G401 (cell line): ENCODE measurements around the gene ATG5. TPM values are rescaled to one million over a fixed set of nuclear protein-coding genes. Genes with fewer than 3 reads are reported as not detected.

ENCODE experiments used
- DNase-seq: peaks from one replicate; pipeline ENCODE4 v3.0.0-alpha.2; 2015; ENCODE audit warnings: low spot score
- in situ Hi-C: cut with HindIII; loops from 2 replicates; pipeline ENCODE4 v1.10.0; 2016; ENCODE audit warnings: low sequenced_read_pairs, mixed read lengths
- total RNA-seq: library from RNA; depleted of rRNA; stranded (reverse); fragments of >200 nt; shearing (Covaris generic); gene quantifications from 2 replicates; pipeline ENCODE4 v1.2.3, GENCODE V29; 2014; rRNA removed

Gene ATG5
- total RNA-seq, 1 experiment from 2014 or later = 40.8 TPM

GRCh38 chr6:106145144-106145543 is 180.4 kb downstream of the ATG5 start:
- DNase-seq = no peak
- in situ Hi-C loops = no loop called here

DNA sequence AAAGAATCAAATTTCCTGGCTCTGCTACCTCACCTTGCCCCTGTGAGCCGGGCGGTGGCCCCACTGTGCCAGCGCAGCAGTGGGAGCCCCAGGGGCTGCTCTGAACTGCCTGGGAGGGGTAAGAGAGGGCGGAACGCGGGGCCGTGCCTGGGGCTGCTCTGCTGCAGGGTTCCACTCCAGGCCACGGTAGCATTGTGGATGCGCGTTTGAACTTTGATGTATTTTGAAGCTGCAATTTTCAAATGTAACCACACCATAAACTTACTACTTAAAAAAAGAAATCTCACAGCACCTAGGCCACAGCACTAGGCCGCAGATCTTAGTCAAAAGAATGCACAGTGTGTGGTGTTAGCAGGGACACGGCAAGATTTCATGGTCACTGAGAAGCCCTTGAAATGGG is 181.9 kb downstream of the ATG5 start:
- in situ Hi-C loops = no loop called here
- no peak for DNase-seq

DNA sequence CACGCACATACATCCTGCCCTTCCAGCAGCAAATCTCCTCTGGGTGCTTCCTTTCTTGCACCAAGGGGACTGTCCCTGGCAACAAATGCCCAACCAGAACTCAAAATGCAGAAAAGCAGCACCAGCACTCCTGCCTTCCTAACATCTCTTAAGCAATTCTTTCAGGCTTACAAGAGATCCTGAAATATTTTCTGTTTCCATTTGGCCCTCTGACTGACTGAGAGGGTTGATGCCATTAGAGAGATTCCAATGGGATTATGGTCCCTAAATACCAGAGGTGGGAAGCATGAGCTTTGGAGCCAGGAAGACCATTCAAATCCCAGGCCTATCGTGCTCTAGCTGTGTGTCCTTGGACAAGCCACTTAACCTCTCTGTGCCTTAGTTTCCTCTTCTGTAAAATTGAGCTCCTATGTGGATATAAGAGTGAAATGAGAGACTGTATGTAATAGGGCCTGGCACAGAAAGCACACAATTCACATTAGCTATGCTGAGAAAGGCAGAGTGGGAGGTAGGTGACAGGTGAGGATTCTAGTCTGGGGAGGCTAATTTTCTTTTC is 182.6 kb downstream of the ATG5 start:
- in situ Hi-C loops = no loop called here
- no peak for DNase-seq

- in situ Hi-C loops = no loop called here
- DNase-seq = no peak
Observed at GRCh38 chr6:106141441-106142237, 183.9 kb downstream of the ATG5 start.

DNA sequence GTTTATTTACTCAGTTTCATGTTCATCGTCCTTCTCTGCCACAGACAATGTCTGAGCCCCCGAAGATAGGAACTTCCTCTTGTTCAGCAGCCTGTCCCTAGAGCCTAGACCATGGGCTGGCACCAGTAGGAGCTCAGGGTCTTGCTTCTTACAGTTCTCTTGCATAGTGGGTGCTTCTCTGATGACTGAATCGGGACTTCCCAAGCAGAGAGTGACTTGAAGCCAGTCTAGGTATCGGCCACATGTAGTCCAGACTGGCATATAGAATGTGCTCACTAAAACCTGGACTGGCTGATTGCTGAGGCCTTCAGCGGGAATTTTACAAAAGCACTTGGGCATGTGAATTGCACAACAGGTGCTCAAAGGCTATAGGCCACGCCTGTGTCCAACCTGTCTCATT is 187.4 kb downstream of the ATG5 start:
- in situ Hi-C loops = no loop called here
- no peak for DNase-seq

GRCh38 chr6:106136845-106137244 is 188.7 kb downstream of the ATG5 start:
- in situ Hi-C loops = no loop called here
- DNase-seq = no peak

DNA sequence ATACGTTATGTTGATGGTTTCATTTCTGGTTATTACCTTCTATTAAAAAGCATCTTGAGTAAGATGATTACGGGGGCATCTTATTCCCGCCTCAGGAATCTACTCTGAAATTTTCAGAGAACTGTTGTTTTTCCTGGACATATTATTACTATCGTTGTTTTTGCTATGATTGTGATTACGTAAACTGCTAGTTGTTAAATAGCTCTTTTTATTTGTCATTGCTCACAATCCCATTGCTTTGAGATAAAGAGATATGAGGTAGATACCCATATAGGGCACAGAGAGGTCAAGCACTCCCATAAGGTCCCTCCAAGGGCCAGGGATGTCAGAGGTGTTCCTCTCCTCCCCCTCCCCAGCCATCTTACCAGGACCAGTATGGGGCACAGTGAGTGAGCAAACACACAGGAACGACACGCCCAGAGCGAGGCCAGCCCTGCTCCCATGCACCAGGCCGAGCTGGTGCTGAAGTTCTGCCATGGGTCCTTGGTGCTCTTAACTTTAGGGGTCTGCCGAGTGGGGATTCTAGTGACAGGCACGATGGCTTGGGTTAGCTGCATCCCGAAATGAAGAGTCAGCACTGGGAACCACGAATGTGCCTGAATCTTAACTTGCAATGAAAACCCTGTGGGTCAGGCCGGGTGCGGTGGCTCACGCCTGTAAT is 189.5 kb downstream of the ATG5 start:
- in situ Hi-C loops = no loop called here
- no peak for DNase-seq

GRCh38 chr6:106134906-106135634 is 190.5 kb downstream of the ATG5 start:
- in situ Hi-C loops = no loop called here
- DNase-seq = no peak

Other genes with a start within 250 kb of the ATG5 start
- not detected in 2 replicates for gene PRDM1, start 239.4 kb downstream of the ATG5 start, total RNA-seq
- not detected in 2 replicates for gene CRYBG1, start 35.0 kb upstream of the ATG5 start, total RNA-seq